ENCODE data around the gene PSMB11. TPM values are rescaled to one million over a fixed set of nuclear protein-coding genes. Genes with fewer than 3 reads are reported as not detected.

Gene PSMB11
- total RNA-seq, 1 donor from 2014 or later: not detected

- H3K27me3 ChIP-seq (ENCODE audit: control insufficient read depth, insufficient read depth, low read length): no peaks in the 10 kb centered on the region
- DNase-seq (ENCODE audit: low read depth) (no peak), FAIRE-seq (no peak)
- peaks cover 13% of the 10 kb centered on the region for H3K36me3 ChIP-seq (ENCODE audit: control insufficient read depth, insufficient read depth, low read length)
- no peak for TF ChIP-seq CTCF (IDR thresholded peaks at IDR 0.05; ENCODE audit: insufficient read depth, low read length, severe bottlenecking)
- H3K4me3 ChIP-seq (ENCODE audit: low read depth, low read length): no peak overlapping the region
Measured at GRCh38 chr14:23089498-23090253, 47.7 kb downstream of the PSMB11 start.

GRCh38 chr14:23090254-23090636, 48.2 kb downstream of the PSMB11 start:
- Histone ChIP-seq H3K36me3 (ENCODE audit: control insufficient read depth, insufficient read depth, low read length) (peaks cover 13% of the 10 kb centered on the region), H3K4me3 (ENCODE audit: low read depth, low read length) (no peak overlapping the region), H3K27me3 (ENCODE audit: control insufficient read depth, insufficient read depth, low read length) (no peaks in the 10 kb centered on the region)
- DNase-seq (ENCODE audit: low read depth) (no peak), FAIRE-seq (no peak)
- no peak for TF ChIP-seq CTCF (IDR thresholded peaks at IDR 0.05; ENCODE audit: insufficient read depth, low read length, severe bottlenecking)

- no peak for TF ChIP-seq CTCF (IDR thresholded peaks at IDR 0.05; ENCODE audit: insufficient read depth, low read length, severe bottlenecking)
- H3K36me3 ChIP-seq (ENCODE audit: control insufficient read depth, insufficient read depth, low read length): peaks cover 12% of the 10 kb centered on the region
- no peak overlapping the region for H3K4me3 ChIP-seq (ENCODE audit: low read depth, low read length)
- H3K27me3 ChIP-seq (ENCODE audit: control insufficient read depth, insufficient read depth, low read length): no peaks in the 10 kb centered on the region
- no peak for DNase-seq (ENCODE audit: low read depth)
- FAIRE-seq: no peak
Measured at GRCh38 chr14:23091294-23092225, 49.5 kb downstream of the PSMB11 start.

- Histone ChIP-seq H3K27me3 (ENCODE audit: control insufficient read depth, insufficient read depth, low read length) (no peaks in the 10 kb centered on the region), H3K4me3 (ENCODE audit: low read depth, low read length) (no peak overlapping the region), H3K36me3 (ENCODE audit: control insufficient read depth, insufficient read depth, low read length) (peaks cover 16% of the 10 kb centered on the region)
- DNase-seq (ENCODE audit: low read depth) (no peak), FAIRE-seq (no peak)
- TF ChIP-seq CTCF (IDR thresholded peaks at IDR 0.05; ENCODE audit: insufficient read depth, low read length, severe bottlenecking): no peak
Measured at GRCh38 chr14:23093104-23093503, 51.1 kb downstream of the PSMB11 start.

- no peak for FAIRE-seq
- DNase-seq (ENCODE audit: low read depth): no peak
- Histone ChIP-seq H3K36me3 (ENCODE audit: control insufficient read depth, insufficient read depth, low read length) (peaks cover 16% of the 10 kb centered on the region), H3K4me3 (ENCODE audit: low read depth, low read length) (no peak overlapping the region), H3K27me3 (ENCODE audit: control insufficient read depth, insufficient read depth, low read length) (no peaks in the 10 kb centered on the region)
- TF ChIP-seq CTCF (IDR thresholded peaks at IDR 0.05; ENCODE audit: insufficient read depth, low read length, severe bottlenecking): no peak
Measured at GRCh38 chr14:23093526-23093925, 51.5 kb downstream of the PSMB11 start.

Other genes starting within 250 kb of the PSMB11 start
- gene SLC7A7, start 226.8 kb upstream of the PSMB11 start, total RNA-seq: 0.51 and 0.79 TPM in 2 replicates
- 33.2 and 38.7 TPM in 2 replicates for gene MRPL52, start 212.3 kb upstream of the PSMB11 start, total RNA-seq
- gene MMP14, start 205.6 kb upstream of the PSMB11 start, total RNA-seq: 126 and 140 TPM in 2 replicates
- 34.8 and 63.6 TPM in 2 replicates for gene LRP10, start 170.5 kb upstream of the PSMB11 start, total RNA-seq
- under 0.01 TPM in 1 of 2 replicates, not detected in the other for gene REM2, start 159.0 kb upstream of the PSMB11 start, total RNA-seq
- gene RBM23, start 123.1 kb upstream of the PSMB11 start, total RNA-seq: 26.6 and 41.2 TPM in 2 replicates
- gene PRMT5, start 112.8 kb upstream of the PSMB11 start, total RNA-seq: 79.2 and 91.1 TPM in 2 replicates
- 58.8 and 113 TPM in 2 replicates for gene HAUS4, start 85.1 kb upstream of the PSMB11 start, total RNA-seq
- gene AJUBA, start 59.7 kb upstream of the PSMB11 start, total RNA-seq: 174 and 223 TPM in 2 replicates
- 6.3 and 7.4 TPM in 2 replicates for gene C14orf93, start 32.1 kb upstream of the PSMB11 start, total RNA-seq
- gene PSMB5, start 7.3 kb upstream of the PSMB11 start, total RNA-seq: 158 and 220 TPM in 2 replicates
- 2.7 and 2.9 TPM in 2 replicates for gene CDH24, start 15.3 kb downstream of the PSMB11 start, total RNA-seq
- 45.3 and 45.5 TPM in 2 replicates for gene ACIN1, start 52.9 kb downstream of the PSMB11 start, total RNA-seq
- gene C14orf119, start 53.3 kb downstream of the PSMB11 start, total RNA-seq: 51.9 and 59.1 TPM in 2 replicates
- gene CIROP, start 62.8 kb downstream of the PSMB11 start, total RNA-seq: not detected in 2 replicates
- gene CEBPE, start 77.0 kb downstream of the PSMB11 start, total RNA-seq: not detected in 2 replicates
- 1.1 and 9.0 TPM in 2 replicates for gene SLC7A8, start 141.4 kb downstream of the PSMB11 start, total RNA-seq
- not detected in 2 replicates for gene RNF212B, start 195.7 kb downstream of the PSMB11 start, total RNA-seq
- gene HOMEZ, start 243.9 kb downstream of the PSMB11 start, total RNA-seq: 5.0 and 6.3 TPM in 2 replicates

Measured in bronchial epithelial cell (primary cell).